BLaER1 (cell line): ENCODE results near the gene CATSPERZ.

ENCODE experiments used
- H3K27ac ChIP-seq: shearing (Covaris generic); formaldehyde crosslinking; 2 replicates; pipeline ENCODE4 v1.8.1; 2022
- H3K27me3 ChIP-seq: shearing (Covaris generic); formaldehyde crosslinking; 2 replicates; pipeline ENCODE4 v1.8.1; 2022
- H3K36me3 ChIP-seq: shearing (Covaris generic); formaldehyde crosslinking; 2 replicates; pipeline ENCODE4 v1.8.1; 2022
- H3K4me1 ChIP-seq: shearing (Covaris generic); formaldehyde crosslinking; 2 replicates; pipeline ENCODE4 v1.8.1; 2022
- H3K4me2 ChIP-seq: shearing (Covaris generic); formaldehyde crosslinking; 2 replicates; pipeline ENCODE4 v1.8.1; 2022
- H3K4me3 ChIP-seq: shearing (Covaris generic); formaldehyde crosslinking; 2 replicates; pipeline ENCODE4 v1.8.1; 2022
- H3K9ac ChIP-seq: shearing (Covaris generic); formaldehyde crosslinking; 2 replicates; pipeline ENCODE4 v1.8.1; 2022
- H3K9me3 ChIP-seq: shearing (Covaris generic); formaldehyde crosslinking; 2 replicates; pipeline ENCODE4 v1.8.1; 2022
- H4K20me1 ChIP-seq: shearing (Covaris generic); formaldehyde crosslinking; 2 replicates; pipeline ENCODE4 v1.8.1; 2022
- Cebpa-rat ChIP-seq: shearing (Covaris generic); IDR thresholded peaks from 2 replicates; pipeline ENCODE4 v1.8.1; 2022

The CATSPERZ gene

GRCh38 chr11:64284962-64285884, 14.9 kb upstream of the CATSPERZ start, which contains the start of gene GPR137:
TSS of gene GPR137 (plus strand) at chr11:64285848. CDS start at chr11:64286525, 677 bp downstream.
- Histone ChIP-seq H3K36me3 (peaks cover 25% of the 10 kb centered on the region), H3K4me3 (peak within 1 kb of the TSS; percentile 85), H3K27ac (peak within 1 kb of the TSS; percentile 84), H3K4me2 (peak within 1 kb of the TSS; percentile 100), H3K9ac (peak within 1 kb of the TSS; percentile 81), H3K27me3 (peaks cover 12% of the 10 kb centered on the region), H4K20me1 (peaks cover 3% of the 10 kb centered on the region), H3K9me3 (no peaks in the 10 kb centered on the region), H3K4me1 (peaks cover 28% of the 10 kb centered on the region)
- TF ChIP-seq Cebpa-rat: no peak

- Histone ChIP-seq H4K20me1 (peaks cover 11% of the 10 kb centered on the region), H3K9me3 (no peaks in the 10 kb centered on the region), H3K9ac (peak overlapping the region; percentile 81), H3K27ac (peak overlapping the region; percentile 55; the same call in 1 of the 2 replicates), H3K4me3 (peak overlapping the region; percentile 85), H3K4me2 (peak overlapping the region; percentile 100), H3K27me3 (peaks cover 21% of the 10 kb centered on the region), H3K4me1 (peaks cover 28% of the 10 kb centered on the region), H3K36me3 (peaks cover 20% of the 10 kb centered on the region)
- no peak for TF ChIP-seq Cebpa-rat
These were observed 14.0 kb upstream of the CATSPERZ start for GRCh38 chr11:64285885-64286800.

GRCh38 chr11:64286801-64287159, 13.4 kb upstream of the CATSPERZ start:
- no peak overlapping the region for H3K9ac ChIP-seq
- no peak for TF ChIP-seq Cebpa-rat
- H3K27me3 ChIP-seq: peaks cover 27% of the 10 kb centered on the region
- no peaks in the 10 kb centered on the region for H3K9me3 ChIP-seq
- peaks cover 18% of the 10 kb centered on the region for H4K20me1 ChIP-seq
- H3K4me1 ChIP-seq: peaks cover 35% of the 10 kb centered on the region
- H3K36me3 ChIP-seq: peaks cover 13% of the 10 kb centered on the region; the same call in 1 of the 2 replicates
- no peak overlapping the region; the same call in 1 of the 2 replicates for H3K4me3 ChIP-seq
- H3K4me2 ChIP-seq: peak overlapping the region; percentile 100
- no peak overlapping the region for H3K27ac ChIP-seq

- Histone ChIP-seq H3K4me2 (no peak overlapping the region), H3K4me3 (no peak overlapping the region), H3K36me3 (peaks cover 6% of the 10 kb centered on the region; the same call in 1 of the 2 replicates), H3K4me1 (peaks cover 43% of the 10 kb centered on the region), H3K9ac (no peak overlapping the region), H3K9me3 (no peaks in the 10 kb centered on the region), H3K27me3 (peaks cover 37% of the 10 kb centered on the region), H4K20me1 (peaks cover 28% of the 10 kb centered on the region), H3K27ac (no peak overlapping the region)
- TF ChIP-seq Cebpa-rat: no peak
These were observed 12.3 kb upstream of the CATSPERZ start for GRCh38 chr11:64287676-64288352.

- Histone ChIP-seq H3K4me2 (no peak overlapping the region), H3K9me3 (no peaks in the 10 kb centered on the region), H3K4me1 (peaks cover 38% of the 10 kb centered on the region), H3K27me3 (peaks cover 43% of the 10 kb centered on the region), H3K27ac (no peak overlapping the region), H3K36me3 (peaks cover 6% of the 10 kb centered on the region; the same call in 1 of the 2 replicates), H4K20me1 (peaks cover 33% of the 10 kb centered on the region), H3K4me3 (no peak overlapping the region), H3K9ac (no peak overlapping the region)
- no peak for TF ChIP-seq Cebpa-rat
These were observed 11.8 kb upstream of the CATSPERZ start for GRCh38 chr11:64288353-64288750.

GRCh38 chr11:64289002-64289564, 11.1 kb upstream of the CATSPERZ start:
- Histone ChIP-seq H3K27ac (no peak overlapping the region), H3K4me2 (no peak overlapping the region), H3K4me3 (no peak overlapping the region), H3K9ac (no peak overlapping the region), H3K27me3 (peaks cover 50% of the 10 kb centered on the region), H3K4me1 (peaks cover 30% of the 10 kb centered on the region), H3K36me3 (peaks cover 6% of the 10 kb centered on the region; the same call in 1 of the 2 replicates), H3K9me3 (no peaks in the 10 kb centered on the region), H4K20me1 (peaks cover 36% of the 10 kb centered on the region)
- no peak for TF ChIP-seq Cebpa-rat

GRCh38 chr11:64290352-64291261, 9.6 kb upstream of the CATSPERZ start:
- peaks cover 28% of the 10 kb centered on the region for H3K4me1 ChIP-seq
- H3K27ac ChIP-seq: no peak overlapping the region
- no peak overlapping the region for H3K4me2 ChIP-seq
- no peak overlapping the region for H3K9ac ChIP-seq
- H3K4me3 ChIP-seq: no peak overlapping the region
- H4K20me1 ChIP-seq: peaks cover 37% of the 10 kb centered on the region
- TF ChIP-seq Cebpa-rat: no peak
- H3K9me3 ChIP-seq: no peaks in the 10 kb centered on the region
- peaks cover 6% of the 10 kb centered on the region; the same call in 1 of the 2 replicates for H3K36me3 ChIP-seq
- H3K27me3 ChIP-seq: peaks cover 65% of the 10 kb centered on the region

GRCh38 chr11:64291262-64291751, 8.9 kb upstream of the CATSPERZ start, which contains the start of gene KCNK4:
TSS of gene KCNK4 (plus strand) at chr11:64291302. CDS start at chr11:64293019, 1,717 bp downstream.
- Histone ChIP-seq H3K27me3 (peaks cover 72% of the 10 kb centered on the region), H3K9ac (no peak within 1 kb of the TSS), H3K4me2 (peak within 1 kb of the TSS; percentile 61)

More at GRCh38 chr11:64291262-64291751, 8.9 kb upstream of the CATSPERZ start, which contains the start of gene KCNK4:
- H3K27ac ChIP-seq: no peak within 1 kb of the TSS
- H3K9me3 ChIP-seq: no peaks in the 10 kb centered on the region
- peaks cover 24% of the 10 kb centered on the region for H3K4me1 ChIP-seq
- H3K36me3 ChIP-seq: peaks cover 6% of the 10 kb centered on the region; the same call in 1 of the 2 replicates
- TF ChIP-seq Cebpa-rat: no peak
- peaks cover 43% of the 10 kb centered on the region for H4K20me1 ChIP-seq
- H3K4me3 ChIP-seq: peak within 1 kb of the TSS; percentile 49
